Measurements from ENCODE around the gene SPATA21.

- no peak for TF ChIP-seq POLR2A (IDR thresholded peaks at IDR 0.05)
- TF ChIP-seq CTCF (IDR thresholded peaks at IDR 0.05) = no peak
- TF ChIP-seq POLR2AphosphoS5 (IDR thresholded peaks at IDR 0.05) = no peak
These were observed 61.5 kb downstream of the SPATA21 start for GRCh38 chr1:16375521-16376340.

Measured in transverse colon (tissue), 4 donors.